ENCODE data around the gene KAT5. TPM values are rescaled to one million over a fixed set of nuclear protein-coding genes. Genes with fewer than 3 reads are reported as not detected.

The KAT5 gene
- total RNA-seq, 1 donor, result 44.2 TPM

DNA sequence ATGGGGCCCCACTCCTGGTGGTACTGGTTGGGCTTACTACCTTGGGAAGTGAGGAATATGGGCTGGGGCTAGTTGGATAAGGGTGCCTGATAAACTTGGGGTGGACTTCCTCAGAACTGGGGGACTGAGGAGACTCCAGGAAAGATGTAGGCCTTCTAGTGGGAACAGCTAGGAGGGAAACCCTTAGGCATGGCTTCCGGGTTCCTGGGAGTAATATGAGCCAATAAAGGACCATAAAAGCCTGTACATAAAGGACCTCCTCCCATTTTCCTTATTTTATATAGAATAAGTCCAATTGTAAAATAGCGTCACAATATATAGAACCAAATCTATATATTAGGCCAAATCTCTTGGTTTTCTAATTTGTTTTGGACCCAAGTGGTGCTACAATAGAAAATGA lies 27.0 kb downstream of the KAT5 start:
- H3K9me3 ChIP-seq (ENCODE audit: low read depth, low read length), result no peaks in the 10 kb centered on the region
- H3K4me3 ChIP-seq (ENCODE audit: insufficient read depth, low read length), result no peak overlapping the region
- H3K36me3 ChIP-seq (ENCODE audit: insufficient read depth, low read length), result no peaks in the 10 kb centered on the region
- TF ChIP-seq, protein P1, sequence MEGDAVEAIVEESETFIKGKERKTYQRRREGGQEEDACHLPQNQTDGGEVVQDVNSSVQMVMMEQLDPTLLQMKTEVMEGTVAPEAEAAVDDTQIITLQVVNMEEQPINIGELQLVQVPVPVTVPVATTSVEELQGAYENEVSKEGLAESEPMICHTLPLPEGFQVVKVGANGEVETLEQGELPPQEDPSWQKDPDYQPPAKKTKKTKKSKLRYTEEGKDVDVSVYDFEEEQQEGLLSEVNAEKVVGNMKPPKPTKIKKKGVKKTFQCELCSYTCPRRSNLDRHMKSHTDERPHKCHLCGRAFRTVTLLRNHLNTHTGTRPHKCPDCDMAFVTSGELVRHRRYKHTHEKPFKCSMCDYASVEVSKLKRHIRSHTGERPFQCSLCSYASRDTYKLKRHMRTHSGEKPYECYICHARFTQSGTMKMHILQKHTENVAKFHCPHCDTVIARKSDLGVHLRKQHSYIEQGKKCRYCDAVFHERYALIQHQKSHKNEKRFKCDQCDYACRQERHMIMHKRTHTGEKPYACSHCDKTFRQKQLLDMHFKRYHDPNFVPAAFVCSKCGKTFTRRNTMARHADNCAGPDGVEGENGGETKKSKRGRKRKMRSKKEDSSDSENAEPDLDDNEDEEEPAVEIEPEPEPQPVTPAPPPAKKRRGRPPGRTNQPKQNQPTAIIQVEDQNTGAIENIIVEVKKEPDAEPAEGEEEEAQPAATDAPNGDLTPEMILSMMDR (IDR thresholded peaks at IDR 0.05; ENCODE audit: extremely low read depth, low read depth, low read length), result no peak
- no peaks in the 10 kb centered on the region for H4K20me1 ChIP-seq (ENCODE audit: insufficient read depth, low read length)
- H3K4me2 ChIP-seq (ENCODE audit: insufficient read depth, low read length), result no peak overlapping the region
- peaks cover 11% of the 10 kb centered on the region for H3K27me3 ChIP-seq (ENCODE audit: insufficient read depth, low read length)
- no peaks in the 10 kb centered on the region for H3K4me1 ChIP-seq (ENCODE audit: insufficient read depth, low read length)
- H2AFZ ChIP-seq (ENCODE audit: low read length), result no peak overlapping the region
- H3K27ac ChIP-seq (ENCODE audit: low read depth, low read length), result no peak overlapping the region
- no peak for DNase-seq (ENCODE audit: insufficient read length, low spot score, missing footprints)
- H3K79me2 ChIP-seq (ENCODE audit: insufficient read depth, low read length), result no peaks in the 10 kb centered on the region

DNA sequence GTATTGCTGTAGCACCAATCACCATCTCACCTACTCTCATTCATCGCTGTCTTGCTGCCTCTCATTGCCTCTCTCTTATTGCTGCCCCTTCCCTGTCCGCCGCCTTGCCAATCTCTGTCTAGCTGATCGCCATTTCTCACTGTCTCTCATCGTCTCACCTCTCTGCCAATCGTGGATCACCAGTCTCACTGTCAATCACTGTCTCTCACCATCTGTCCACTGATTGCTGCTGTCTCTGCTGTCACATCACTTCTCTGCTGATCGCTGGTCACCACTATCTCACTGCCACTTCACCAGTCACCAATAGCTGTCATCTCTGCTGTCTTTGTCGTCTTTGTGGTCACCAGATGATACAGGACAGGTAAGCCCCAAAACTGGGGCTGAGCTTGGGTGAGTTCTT lies 29.1 kb downstream of the KAT5 start:
- H3K27me3 ChIP-seq (ENCODE audit: insufficient read depth, low read length), result peaks cover 11% of the 10 kb centered on the region
- TF ChIP-seq, protein P1 (IDR thresholded peaks at IDR 0.05; ENCODE audit: extremely low read depth, low read depth, low read length), result no peak
- no peak overlapping the region for H3K27ac ChIP-seq (ENCODE audit: low read depth, low read length)
- no peaks in the 10 kb centered on the region for H3K36me3 ChIP-seq (ENCODE audit: insufficient read depth, low read length)
- no peak overlapping the region for H3K4me2 ChIP-seq (ENCODE audit: insufficient read depth, low read length)
- no peak overlapping the region for H3K4me3 ChIP-seq (ENCODE audit: insufficient read depth, low read length)
- H4K20me1 ChIP-seq (ENCODE audit: insufficient read depth, low read length), result no peaks in the 10 kb centered on the region
- H3K4me1 ChIP-seq (ENCODE audit: insufficient read depth, low read length), result no peaks in the 10 kb centered on the region
- no peak for DNase-seq (ENCODE audit: insufficient read length, low spot score, missing footprints)
- no peaks in the 10 kb centered on the region for H3K9me3 ChIP-seq (ENCODE audit: low read depth, low read length)
- H3K79me2 ChIP-seq (ENCODE audit: insufficient read depth, low read length), result no peaks in the 10 kb centered on the region
- no peak overlapping the region for H2AFZ ChIP-seq (ENCODE audit: low read length)

DNA sequence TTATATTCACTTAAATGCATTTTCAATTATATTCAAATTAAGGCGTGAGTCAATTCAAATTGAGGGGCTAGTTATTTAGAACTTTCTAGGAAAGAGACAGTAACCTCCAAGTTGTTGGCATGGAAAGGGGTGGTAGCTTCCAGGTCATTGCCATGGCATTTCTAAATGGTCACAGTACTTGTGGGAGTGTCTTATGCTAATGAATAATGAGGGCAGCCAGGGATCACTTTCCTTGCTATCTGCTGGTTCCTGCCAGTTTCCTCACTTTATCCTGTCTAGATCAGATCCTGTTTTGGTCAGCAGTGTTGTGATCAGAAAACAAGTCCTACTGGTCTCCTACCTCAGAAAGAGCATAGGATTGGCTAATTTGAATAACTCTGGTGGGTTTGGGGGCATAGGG lies 30.3 kb downstream of the KAT5 start:
- Histone ChIP-seq H3K9me3 (ENCODE audit: low read depth, low read length) (no peaks in the 10 kb centered on the region), H3K27ac (ENCODE audit: low read depth, low read length) (no peak overlapping the region), H3K4me2 (ENCODE audit: insufficient read depth, low read length) (no peak overlapping the region), H3K4me1 (ENCODE audit: insufficient read depth, low read length) (no peaks in the 10 kb centered on the region), H3K4me3 (ENCODE audit: insufficient read depth, low read length) (no peak overlapping the region), H4K20me1 (ENCODE audit: insufficient read depth, low read length) (no peaks in the 10 kb centered on the region), H2AFZ (ENCODE audit: low read length) (no peak overlapping the region), H3K27me3 (ENCODE audit: insufficient read depth, low read length) (peaks cover 4% of the 10 kb centered on the region), H3K36me3 (ENCODE audit: insufficient read depth, low read length) (no peaks in the 10 kb centered on the region), H3K79me2 (ENCODE audit: insufficient read depth, low read length) (no peaks in the 10 kb centered on the region)
- no peak for DNase-seq (ENCODE audit: insufficient read length, low spot score, missing footprints)
- TF ChIP-seq, protein P1 (IDR thresholded peaks at IDR 0.05; ENCODE audit: extremely low read depth, low read depth, low read length), result no peak

DNA sequence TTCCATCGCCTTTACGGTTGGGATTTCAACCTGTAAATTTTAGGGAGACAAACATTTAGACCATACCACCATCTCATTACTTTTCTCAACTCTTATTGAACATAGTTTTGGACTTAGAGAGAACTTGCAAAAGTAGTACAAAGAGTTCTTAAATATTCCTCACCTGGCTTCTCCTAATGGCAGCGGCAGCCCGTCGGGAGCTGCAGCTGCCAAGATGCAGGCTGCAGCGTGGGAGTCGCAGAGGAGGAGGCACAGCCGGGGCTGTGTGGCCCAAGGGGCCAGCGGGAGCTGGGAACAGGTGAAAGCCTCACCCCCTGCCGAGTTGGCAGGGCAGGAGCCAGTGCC lies 31.6 kb downstream of the KAT5 start:
- Histone ChIP-seq H3K9me3 (ENCODE audit: low read depth, low read length) (no peaks in the 10 kb centered on the region), H3K4me2 (ENCODE audit: insufficient read depth, low read length) (no peak overlapping the region), H3K36me3 (ENCODE audit: insufficient read depth, low read length) (no peaks in the 10 kb centered on the region), H3K4me1 (ENCODE audit: insufficient read depth, low read length) (no peaks in the 10 kb centered on the region), H3K27ac (ENCODE audit: low read depth, low read length) (no peak overlapping the region), H2AFZ (ENCODE audit: low read length) (no peak overlapping the region), H3K4me3 (ENCODE audit: insufficient read depth, low read length) (no peak overlapping the region), H3K79me2 (ENCODE audit: insufficient read depth, low read length) (no peaks in the 10 kb centered on the region), H3K27me3 (ENCODE audit: insufficient read depth, low read length) (peaks cover 1% of the 10 kb centered on the region), H4K20me1 (ENCODE audit: insufficient read depth, low read length) (no peaks in the 10 kb centered on the region)
- TF ChIP-seq, protein P1 (IDR thresholded peaks at IDR 0.05; ENCODE audit: extremely low read depth, low read depth, low read length), result no peak
- no peak for DNase-seq (ENCODE audit: insufficient read length, low spot score, missing footprints)
